Parathyroid adenoma (tissue), 2 donors: ENCODE measurements around the gene CDH4.

ENCODE experiments used
- H2AFZ ChIP-seq: fragments of 300-600 bp; sonication (generic); one replicate; pipeline ENCODE4 v1.7.0; 2017; ENCODE audit warnings: antibody characterized with exemption, mild to moderate bottlenecking
- H3K27ac ChIP-seq: fragments of 300-600 bp; sonication (generic); one replicate; pipeline ENCODE4 v1.7.0; 2017
- H3K27me3 ChIP-seq: fragments of 300-600 bp; sonication (generic); one replicate; pipeline ENCODE4 v1.7.0; 2017; ENCODE audit warnings: low read length; ENCODE audit not compliant: control insufficient read depth, insufficient read depth
- H3K36me3 ChIP-seq: fragments of 300-600 bp; sonication (generic); one replicate; pipeline ENCODE4 v1.7.0; 2017; ENCODE audit warnings: low read length; ENCODE audit not compliant: control insufficient read depth, insufficient read depth
- H3K4me1 ChIP-seq: fragments of 300-600 bp; sonication (generic); one replicate; pipeline ENCODE4 v1.7.0; 2017; ENCODE audit warnings: control low read depth
- H3K4me2 ChIP-seq: fragments of 300-600 bp; sonication (generic); one replicate; pipeline ENCODE4 v1.7.0; 2017; ENCODE audit warnings: low read length
- H3K4me3 ChIP-seq: fragments of 300-600 bp; sonication (generic); one replicate; pipeline ENCODE4 v1.7.0; 2017; ENCODE audit warnings: low read depth, low read length
- H3K79me2 ChIP-seq: fragments of 300-600 bp; sonication (generic); one replicate; pipeline ENCODE4 v1.7.0; 2017; ENCODE audit warnings: control low read depth
- H3K9ac ChIP-seq: fragments of 300-600 bp; sonication (generic); one replicate; pipeline ENCODE4 v1.7.0; 2017; ENCODE audit warnings: mild to moderate bottlenecking
- H3K9me3 ChIP-seq: fragments of 300-600 bp; sonication (generic); one replicate; pipeline ENCODE4 v1.7.0; 2017; ENCODE audit warnings: low read length; ENCODE audit not compliant: control insufficient read depth
- TF ChIP-seq, protein P1 (sequence below): fragments of 300-600 bp; sonication (generic); IDR thresholded peaks from one replicate; pipeline ENCODE4 v1.7.0; 2017; ENCODE audit warnings: antibody characterized with exemption, mild to moderate bottlenecking
- donor health status: primary hyperparathyroidism.

Gene CDH4

DNA sequence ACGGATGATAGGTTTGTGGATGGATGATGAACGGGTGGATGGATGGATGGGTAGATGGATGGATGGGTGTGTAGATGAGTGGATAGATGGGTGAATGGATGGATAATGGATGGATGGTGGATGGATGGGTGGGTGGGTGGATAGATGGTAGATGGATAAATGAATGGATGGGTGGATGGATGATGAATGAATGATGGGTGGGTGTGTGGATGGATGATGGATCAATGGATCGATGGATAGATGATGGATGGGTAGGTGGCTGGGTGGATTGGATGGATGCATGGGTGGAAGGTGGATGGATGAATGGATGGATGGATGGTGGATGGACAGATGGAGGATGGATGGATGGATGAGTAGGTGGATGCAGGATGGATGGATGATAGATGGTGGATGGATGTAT, 419.5 kb downstream of the CDH4 start:
- no peaks in the 10 kb centered on the region for H3K4me1 ChIP-seq
- H3K27ac ChIP-seq, result no peak overlapping the region
- TF ChIP-seq, protein P1, sequence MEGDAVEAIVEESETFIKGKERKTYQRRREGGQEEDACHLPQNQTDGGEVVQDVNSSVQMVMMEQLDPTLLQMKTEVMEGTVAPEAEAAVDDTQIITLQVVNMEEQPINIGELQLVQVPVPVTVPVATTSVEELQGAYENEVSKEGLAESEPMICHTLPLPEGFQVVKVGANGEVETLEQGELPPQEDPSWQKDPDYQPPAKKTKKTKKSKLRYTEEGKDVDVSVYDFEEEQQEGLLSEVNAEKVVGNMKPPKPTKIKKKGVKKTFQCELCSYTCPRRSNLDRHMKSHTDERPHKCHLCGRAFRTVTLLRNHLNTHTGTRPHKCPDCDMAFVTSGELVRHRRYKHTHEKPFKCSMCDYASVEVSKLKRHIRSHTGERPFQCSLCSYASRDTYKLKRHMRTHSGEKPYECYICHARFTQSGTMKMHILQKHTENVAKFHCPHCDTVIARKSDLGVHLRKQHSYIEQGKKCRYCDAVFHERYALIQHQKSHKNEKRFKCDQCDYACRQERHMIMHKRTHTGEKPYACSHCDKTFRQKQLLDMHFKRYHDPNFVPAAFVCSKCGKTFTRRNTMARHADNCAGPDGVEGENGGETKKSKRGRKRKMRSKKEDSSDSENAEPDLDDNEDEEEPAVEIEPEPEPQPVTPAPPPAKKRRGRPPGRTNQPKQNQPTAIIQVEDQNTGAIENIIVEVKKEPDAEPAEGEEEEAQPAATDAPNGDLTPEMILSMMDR, result no peak
- no peak overlapping the region for H2AFZ ChIP-seq
- H3K36me3 ChIP-seq, result no peaks in the 10 kb centered on the region
- H3K27me3 ChIP-seq, result no peaks in the 10 kb centered on the region
- H3K79me2 ChIP-seq, result no peaks in the 10 kb centered on the region
- no peaks in the 10 kb centered on the region for H3K9me3 ChIP-seq
- no peak overlapping the region for H3K4me3 ChIP-seq
- H3K9ac ChIP-seq, result no peak overlapping the region
- no peak overlapping the region for H3K4me2 ChIP-seq

DNA sequence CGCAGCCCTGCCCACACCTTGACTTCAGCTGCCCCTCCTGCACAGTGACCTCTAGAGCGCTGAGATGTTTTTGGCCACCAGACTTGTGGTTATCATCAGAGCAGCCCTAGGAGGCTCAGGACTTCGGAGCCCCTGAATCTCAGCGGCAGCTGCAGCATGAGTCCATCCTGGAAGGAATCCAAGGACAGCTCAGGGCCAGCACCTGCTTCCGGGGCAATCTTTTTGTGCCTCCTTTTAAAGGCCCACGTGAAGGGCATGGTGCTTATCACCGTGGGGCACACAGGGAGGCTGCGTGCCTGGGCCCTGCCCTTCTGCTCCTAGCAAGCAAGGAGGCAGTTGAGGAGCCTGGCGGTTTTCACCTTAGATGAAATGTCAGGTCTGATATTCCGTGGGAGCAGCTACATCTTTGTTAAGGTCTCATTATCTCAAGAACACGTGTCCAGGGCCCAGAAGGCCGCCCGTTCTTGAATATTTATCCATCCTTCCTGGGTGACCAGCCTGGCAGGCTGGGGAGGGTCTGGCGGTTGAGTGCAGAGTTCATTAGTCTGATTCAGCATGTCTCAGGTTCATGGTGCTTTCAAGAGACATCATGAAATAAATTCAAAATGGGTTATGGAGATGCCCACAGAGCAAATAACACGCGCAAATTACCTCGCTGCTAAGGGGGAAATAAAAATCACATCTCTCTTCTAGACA, 421.2 kb downstream of the CDH4 start:
- H2AFZ ChIP-seq, result no peak overlapping the region
- H3K9me3 ChIP-seq, result no peaks in the 10 kb centered on the region
- H3K4me3 ChIP-seq, result no peak overlapping the region
- no peaks in the 10 kb centered on the region for H3K4me1 ChIP-seq
- no peak overlapping the region for H3K4me2 ChIP-seq
- H3K9ac ChIP-seq, result no peak overlapping the region
- H3K36me3 ChIP-seq, result no peaks in the 10 kb centered on the region
- H3K27me3 ChIP-seq, result no peaks in the 10 kb centered on the region
- TF ChIP-seq, protein P1, result no peak
- no peak overlapping the region for H3K27ac ChIP-seq
- no peaks in the 10 kb centered on the region for H3K79me2 ChIP-seq

DNA sequence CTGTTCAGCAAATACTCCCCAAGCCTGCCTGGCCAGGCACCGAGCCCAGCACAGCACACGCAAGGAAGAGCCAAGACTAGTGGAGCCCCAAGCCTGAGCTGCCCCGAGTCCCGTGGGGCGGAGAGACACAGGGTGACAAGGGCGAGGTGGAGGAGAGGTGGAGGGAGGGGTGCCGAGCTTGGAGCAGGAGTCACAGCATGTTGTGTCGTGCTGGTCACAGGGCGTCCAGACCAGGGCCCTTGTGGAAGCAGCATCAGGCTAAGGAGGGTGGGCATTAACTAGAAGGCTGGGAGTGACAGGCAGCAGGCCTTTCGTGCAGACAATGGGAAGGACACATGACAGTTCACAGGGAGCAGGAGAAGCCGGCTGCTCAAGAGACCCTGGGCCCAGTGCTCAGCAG, 422.1 kb downstream of the CDH4 start:
- H3K27ac ChIP-seq, result no peak overlapping the region
- H3K79me2 ChIP-seq, result no peaks in the 10 kb centered on the region
- H3K36me3 ChIP-seq, result no peaks in the 10 kb centered on the region
- H3K9ac ChIP-seq, result no peak overlapping the region
- no peaks in the 10 kb centered on the region for H3K9me3 ChIP-seq
- TF ChIP-seq, protein P1, result no peak
- H3K4me1 ChIP-seq, result no peaks in the 10 kb centered on the region
- no peaks in the 10 kb centered on the region for H3K27me3 ChIP-seq
- H3K4me3 ChIP-seq, result no peak overlapping the region
- no peak overlapping the region for H2AFZ ChIP-seq
- no peak overlapping the region for H3K4me2 ChIP-seq

DNA sequence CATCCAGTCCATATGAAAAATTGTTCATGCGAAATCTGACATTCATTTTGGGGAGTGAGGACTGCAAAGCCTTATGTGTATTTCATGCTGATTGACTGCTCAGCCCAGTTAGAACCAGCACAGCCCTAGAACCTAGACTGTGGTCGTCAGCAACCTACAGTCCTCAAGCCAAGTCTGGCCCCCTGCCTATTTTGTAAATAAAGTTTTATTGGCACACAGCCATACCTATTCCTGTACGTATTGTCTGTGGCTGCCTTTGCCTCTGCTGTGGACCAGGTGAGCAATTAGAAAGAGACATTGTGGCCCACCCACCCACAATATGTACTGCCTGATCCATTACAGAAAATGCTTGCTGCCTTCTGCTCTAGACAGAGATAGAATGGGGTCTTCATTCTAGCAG, 422.6 kb downstream of the CDH4 start:
- Histone ChIP-seq H3K4me1 (no peaks in the 10 kb centered on the region), H3K27me3 (no peaks in the 10 kb centered on the region), H3K9ac (no peak overlapping the region)

More for the DNA sequence above, 422.6 kb downstream of the CDH4 start:
- Histone ChIP-seq H2AFZ (no peak overlapping the region), H3K4me3 (no peak overlapping the region), H3K9me3 (no peaks in the 10 kb centered on the region), H3K79me2 (no peaks in the 10 kb centered on the region), H3K36me3 (no peaks in the 10 kb centered on the region), H3K27ac (no peak overlapping the region), H3K4me2 (no peak overlapping the region)
- TF ChIP-seq, protein P1, result no peak
